IPS-NIHi11 (cell line): Measurements from ENCODE around the gene SKOR1.

Source experiments
- DNase-seq: peaks from one replicate; pipeline ENCODE4 v3.0.0; 2012; ENCODE audit warnings: mixed read lengths, low spot score

Gene SKOR1

DNA sequence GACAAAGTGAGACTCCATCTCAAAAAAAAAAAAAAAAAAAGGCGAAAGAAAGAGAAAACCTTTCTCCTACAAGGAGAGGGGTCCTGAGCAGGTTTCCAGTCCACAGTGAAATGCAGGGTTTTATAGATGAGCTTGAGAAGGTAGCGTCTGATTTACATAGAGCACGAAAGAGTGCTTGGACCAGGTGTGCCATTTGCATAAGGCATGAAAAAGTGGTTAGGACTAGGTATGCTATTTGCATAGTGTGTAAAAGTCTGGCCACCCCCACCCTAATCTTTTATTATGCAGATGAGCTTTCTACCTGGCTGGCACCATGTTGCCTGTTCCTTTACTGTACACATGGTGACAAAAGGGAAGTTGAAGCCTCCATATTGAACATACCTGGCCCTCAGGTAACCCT is 28.1 kb downstream of the SKOR1 start:
- DNase-seq: no peak

DNA sequence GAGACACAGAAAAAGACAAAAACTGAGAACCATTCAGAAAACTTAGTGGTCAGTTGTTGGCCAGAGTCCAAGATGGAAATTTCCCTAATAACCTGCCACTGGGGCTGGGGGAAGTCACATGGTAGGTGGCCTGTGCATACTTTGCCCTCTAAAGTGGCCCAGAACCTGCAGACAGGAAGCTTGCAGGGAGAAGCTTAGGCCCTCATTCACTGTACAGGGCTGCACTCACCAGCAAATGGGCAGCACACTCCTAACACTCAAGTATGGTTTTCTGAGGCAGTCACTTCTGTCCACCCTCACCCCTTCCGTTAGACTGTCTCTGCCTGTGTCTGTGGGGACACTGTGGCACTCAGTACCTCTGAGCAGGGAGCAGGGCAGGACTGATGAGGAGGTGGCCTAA is 29.0 kb downstream of the SKOR1 start:
- DNase-seq: no peak

DNA sequence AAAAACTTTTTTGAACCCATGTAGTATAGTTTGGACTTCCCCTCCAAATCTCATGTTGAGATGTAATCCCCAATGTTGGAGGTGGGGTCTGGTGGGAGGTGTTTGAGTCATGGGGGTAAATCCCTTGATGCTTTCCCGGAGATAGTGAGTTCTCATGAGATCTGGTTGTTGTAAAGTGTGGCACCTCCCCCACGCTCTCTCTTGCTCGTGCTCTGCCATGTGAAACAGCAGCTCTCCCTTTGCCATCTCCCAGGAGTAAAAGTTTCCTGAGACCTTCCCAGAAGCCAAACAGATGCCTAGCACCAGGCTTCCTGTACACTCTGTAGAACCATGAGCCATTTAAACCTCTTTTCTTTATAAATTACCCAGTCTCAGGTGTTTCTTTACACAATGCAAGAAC is 30.5 kb downstream of the SKOR1 start:
- DNase-seq: no peak

DNA sequence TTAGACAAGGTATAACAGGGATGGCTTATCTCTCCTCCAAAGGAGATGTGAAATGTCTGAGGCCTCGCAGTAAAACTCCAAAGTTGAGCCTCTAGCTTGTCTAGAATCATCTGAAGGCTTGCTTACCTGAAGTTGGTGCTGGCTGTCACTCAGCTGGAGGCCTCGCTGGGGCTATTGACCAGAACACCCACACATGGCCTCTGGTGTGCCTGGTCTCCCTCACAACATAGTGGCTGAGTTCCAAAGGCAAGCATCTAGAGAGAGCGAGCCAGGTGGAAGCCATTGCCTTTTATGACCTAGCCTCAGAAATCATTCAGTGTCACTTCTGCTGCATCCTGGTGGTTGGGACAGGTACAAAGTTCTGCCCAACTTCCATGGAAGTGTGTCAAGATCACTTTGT is 31.9 kb downstream of the SKOR1 start:
- no peak for DNase-seq

DNA sequence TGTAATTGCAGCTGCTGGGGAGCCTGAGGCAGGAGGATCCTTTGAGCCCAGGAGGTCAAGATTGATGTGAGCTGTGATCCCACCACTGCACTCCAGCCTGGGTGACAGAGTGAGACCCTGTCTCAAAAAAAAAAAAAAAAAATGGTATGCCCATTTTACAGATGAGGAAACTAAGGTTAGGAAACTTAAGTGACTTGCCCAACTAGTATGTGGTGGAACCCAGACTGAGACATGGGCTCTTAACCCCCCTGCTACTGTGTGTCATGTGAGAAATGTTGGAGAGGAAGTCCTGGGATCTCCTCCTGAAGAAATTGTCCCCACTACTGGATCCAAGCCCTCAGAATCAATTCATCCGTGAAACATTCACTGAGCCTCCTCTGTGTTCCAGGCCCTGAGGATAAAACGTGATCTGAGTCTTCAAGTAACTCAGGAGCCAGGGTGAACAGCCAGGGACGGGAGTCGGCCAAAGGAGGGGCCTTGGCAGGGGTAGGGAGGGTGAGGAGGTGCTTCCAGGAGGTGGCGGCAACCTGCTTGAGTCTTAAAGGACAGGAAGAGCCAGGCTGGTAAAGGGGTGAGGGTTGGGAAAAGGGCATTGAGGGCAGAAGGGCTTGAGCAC is 34.1 kb downstream of the SKOR1 start:
- DNase-seq: no peak

DNA sequence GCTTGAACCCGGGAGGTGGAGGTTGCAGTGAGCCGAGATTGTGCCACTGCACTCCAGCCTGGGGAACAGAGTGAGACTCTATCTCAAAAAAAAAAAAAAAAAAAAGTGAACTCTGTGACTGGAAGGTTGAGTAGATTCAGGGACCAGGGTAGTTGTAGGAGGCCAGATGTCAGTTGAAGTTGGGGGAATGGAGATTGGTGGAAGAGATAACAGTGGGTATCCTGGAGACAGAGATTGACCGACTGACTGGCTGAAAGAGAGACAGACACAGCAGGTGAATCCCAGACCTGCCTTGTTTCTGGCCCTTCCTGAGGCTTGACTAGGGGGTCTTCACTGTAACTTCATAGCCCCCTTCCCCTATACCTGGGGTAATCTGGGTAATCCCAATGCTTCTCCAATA is 36.7 kb downstream of the SKOR1 start:
- no peak for DNase-seq

DNA sequence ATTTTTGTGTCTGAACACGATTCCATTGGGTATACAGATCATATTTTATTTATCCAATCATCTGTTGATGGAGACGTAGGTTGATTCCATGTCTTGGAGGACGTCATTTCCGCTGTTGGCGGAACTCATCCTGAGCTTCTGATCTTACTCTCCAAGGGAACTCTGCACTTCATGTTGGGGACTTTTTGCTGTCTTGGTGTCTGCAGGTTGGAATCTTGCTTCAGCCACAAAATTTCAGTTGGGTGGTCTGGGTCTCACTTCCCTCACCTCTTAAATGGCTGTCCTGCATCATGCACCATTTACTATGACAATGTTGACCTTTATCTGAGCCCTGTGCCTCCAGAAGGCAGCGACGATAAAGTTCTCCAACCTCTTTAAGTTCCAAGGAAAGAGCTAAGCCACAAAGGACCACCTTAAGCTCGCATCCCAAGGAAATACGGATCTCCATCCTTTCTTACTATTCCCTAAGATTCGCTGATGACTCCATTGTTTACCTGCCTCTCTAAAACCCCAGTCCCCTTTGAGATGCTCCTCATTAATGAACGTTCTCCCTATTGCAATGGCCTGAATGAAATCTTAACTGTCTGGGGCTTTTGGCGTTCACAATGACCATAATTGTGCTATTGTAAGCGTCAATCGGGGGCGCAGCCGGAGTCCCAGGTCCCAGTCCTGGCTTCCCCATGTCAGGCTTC is 37.6 kb downstream of the SKOR1 start:
- no peak for DNase-seq

DNA sequence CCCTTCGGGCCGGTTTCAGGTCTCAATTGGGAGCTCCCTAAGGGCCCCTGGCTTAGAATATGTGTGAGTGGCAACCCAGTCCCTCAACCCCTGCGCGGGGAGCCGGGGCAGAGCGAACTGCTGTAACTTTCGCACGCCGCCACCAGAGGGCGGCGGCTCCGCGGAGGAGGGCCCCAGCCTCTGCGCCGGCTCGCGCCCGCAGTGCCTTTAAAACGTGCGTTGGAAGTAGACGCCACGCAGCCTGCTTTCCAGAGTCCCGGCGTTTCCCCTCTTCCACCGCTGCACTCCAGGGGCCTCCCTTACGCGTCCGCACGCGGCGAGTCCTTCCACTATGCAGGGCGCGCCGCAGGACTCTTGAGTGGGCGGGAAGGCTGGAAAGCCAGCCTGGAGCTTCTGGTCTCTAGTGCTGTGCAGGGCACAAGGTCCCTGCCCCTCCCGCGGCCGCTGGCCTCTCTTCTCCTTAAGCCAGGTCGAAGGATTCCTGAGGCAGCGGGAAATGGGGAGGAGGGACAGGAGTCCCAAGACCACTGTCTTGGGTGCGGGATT is 38.2 kb downstream of the SKOR1 start:
- DNase-seq: peak; percentile 92

DNA sequence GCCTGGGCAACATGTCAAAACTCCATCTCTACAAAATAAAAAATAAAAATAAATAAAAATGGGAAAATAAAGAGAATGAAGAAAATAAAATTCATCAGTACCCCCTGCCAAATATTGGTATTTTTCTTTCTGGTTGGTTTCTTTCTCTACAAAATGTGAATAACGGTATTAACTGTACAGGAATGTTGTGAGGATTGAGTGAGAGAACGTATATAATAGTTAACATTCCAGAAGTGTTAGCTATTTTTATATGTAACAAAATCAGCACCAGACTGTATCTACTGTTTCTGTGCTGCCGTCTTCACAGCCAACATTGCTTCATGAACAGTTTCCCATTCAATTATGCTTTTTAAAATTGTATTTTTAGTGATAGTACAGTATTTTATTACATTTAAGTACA is 40.0 kb downstream of the SKOR1 start:
- DNase-seq: no peak

DNA sequence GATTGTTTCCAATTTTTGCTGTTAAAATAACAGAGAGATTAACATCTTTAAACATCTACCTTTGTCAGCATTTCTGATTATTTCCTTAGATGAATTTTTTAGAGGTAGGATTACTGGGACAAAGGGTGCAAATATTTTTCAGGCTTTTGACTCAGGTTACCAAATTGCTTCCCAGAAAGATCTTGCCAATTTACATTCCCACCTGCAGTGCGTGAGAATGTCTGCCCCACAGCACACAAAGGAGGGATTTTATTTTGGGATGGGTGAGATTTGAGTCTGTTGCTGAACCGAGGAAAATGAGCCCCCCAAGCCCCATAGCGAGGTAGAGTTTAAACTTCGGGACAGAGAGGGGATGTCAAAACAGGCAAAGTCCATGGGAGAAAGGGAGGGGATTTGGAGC is 40.5 kb downstream of the SKOR1 start:
- no peak for DNase-seq

DNA sequence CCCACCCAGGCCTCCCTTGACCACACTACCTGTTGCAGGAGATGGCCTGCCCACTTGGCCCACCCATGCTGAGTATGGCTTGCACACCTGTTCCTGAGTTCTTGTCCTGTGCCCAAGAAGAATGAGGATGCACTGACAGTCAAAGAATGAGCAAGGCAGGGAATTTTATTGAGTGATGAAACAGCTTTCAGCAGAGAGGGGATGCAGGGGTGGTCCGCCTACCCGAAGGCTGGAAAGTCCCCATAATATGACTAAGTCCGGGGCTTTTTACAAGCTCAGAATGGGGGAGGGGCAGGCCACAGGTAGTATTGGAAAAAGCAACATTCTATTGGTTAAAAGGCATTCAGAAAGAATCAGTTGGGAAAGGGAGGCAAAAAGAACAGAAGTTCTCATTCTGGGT is 44.4 kb downstream of the SKOR1 start:
- no peak for DNase-seq

DNA sequence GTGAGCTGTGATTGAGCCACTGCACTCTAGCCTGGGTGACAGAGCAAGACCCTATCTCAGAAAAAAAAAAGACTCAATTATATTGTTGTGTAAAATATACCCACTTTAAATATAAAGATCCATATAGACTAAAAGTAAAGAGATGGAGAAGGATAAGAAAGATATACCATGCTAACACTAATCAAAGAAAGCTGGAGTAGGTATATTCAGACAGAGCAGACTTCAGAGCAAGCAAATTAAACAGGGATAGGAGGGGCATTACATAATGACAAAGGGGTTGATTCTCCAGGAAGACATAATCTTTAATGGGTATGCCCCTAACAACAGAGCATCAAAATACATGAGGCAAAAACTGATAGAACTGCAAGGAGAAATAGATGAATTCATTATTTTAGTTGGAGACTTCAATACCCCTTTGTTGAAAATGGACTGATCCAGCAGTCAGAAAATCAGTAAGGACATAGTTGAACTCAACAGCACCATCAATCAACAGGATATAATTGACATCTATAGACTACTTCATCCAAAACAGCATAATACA is 45.6 kb downstream of the SKOR1 start:
- DNase-seq: no peak

DNA sequence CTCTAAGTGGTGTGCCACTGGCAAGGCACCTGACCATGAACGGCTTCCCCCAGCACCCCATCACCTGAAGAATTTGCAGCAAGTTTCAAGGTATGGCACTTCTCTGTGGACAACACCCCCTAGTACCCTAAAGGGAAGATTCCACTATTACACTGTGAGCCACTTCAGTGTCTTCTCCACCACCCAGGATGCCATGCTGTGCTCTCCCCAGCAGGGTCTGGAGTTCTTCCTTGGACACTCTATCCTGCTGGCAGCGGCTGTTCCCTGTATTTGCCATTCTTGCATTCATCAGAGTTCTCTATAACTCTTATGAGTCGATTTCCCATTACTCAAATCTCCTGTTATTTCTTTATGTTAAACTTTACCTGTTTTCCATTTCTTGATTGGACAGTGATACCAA is 48.5 kb downstream of the SKOR1 start:
- DNase-seq: no peak

DNA sequence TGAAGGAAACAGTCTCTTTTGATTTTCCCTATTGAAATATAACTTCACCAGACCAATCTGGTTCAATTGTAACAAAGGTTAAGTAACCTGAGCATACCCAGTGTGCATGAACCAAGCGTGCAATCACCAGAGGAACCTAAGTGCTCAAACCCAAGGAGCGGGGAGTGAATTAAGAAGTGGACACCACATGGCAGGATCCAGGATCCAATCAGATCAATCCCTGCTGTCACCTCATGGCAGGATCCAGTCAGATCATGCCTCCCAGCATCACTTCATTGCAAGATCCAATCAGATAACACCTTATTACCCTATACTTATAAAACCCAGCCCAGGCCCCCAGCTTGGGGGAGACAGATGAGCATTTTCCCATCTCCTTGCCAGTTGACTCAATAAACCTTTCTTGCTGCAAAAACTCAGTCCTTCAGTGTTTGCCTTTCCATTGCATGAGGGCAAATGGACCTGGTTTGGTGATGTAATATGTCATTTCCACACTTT is 53.5 kb downstream of the SKOR1 start:
- DNase-seq: no peak

DNA sequence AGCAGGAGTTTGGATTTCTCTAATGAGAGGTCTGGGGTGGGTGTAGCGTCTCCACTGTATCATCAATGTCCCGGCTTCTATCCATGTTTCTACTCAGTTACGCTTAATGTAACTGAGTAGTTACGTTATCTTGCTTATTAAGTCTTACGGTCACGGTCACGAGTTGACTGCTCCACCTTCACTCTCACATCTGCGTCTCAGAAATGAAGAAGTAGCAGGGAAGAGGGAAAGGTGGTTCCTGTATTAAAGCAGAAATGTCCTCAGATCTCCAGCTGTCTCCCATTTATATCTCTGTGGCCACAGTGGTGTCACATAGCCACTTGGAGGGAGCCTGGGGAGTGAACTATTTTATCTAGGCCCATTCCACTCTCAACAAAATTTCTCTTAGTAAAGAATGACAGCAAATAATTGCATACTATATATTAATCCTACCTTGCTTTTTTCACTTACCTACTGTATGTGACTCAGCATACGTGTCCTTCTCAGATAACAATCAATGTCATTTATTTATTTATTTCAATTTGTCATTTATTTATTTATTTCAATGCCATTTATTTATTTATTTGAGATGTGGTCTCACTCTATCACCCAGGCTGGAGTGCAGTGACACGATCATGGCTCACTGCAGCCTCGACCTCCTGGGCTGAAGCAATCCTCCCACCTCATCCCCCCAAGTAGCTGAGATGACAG is 54.3 kb downstream of the SKOR1 start:
- DNase-seq: no peak

DNA sequence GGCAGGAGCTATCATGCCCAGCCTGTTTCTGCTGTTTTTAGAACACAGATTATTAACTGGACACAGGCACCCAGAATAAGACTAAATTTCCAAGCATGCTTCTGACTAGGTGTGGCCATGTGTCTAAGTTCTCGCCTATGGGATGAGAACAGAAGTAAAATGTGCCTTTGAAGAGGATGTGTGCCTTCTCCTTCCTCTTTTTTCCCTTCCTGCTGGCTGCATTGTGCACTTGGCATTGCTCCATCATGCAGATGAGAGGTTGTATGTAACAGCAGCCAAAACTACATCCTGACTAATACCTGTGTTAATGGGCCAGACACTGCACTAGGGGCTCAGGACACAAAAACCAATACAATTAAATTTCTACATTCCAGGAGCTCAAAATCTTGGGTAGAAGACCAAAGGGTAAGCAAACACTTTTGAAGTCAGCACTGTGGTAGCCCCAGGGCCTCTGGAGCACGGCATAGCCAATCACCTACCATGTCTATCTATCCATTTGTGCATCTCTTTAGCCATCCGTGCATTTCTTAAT is 55.4 kb downstream of the SKOR1 start:
- DNase-seq: no peak

DNA sequence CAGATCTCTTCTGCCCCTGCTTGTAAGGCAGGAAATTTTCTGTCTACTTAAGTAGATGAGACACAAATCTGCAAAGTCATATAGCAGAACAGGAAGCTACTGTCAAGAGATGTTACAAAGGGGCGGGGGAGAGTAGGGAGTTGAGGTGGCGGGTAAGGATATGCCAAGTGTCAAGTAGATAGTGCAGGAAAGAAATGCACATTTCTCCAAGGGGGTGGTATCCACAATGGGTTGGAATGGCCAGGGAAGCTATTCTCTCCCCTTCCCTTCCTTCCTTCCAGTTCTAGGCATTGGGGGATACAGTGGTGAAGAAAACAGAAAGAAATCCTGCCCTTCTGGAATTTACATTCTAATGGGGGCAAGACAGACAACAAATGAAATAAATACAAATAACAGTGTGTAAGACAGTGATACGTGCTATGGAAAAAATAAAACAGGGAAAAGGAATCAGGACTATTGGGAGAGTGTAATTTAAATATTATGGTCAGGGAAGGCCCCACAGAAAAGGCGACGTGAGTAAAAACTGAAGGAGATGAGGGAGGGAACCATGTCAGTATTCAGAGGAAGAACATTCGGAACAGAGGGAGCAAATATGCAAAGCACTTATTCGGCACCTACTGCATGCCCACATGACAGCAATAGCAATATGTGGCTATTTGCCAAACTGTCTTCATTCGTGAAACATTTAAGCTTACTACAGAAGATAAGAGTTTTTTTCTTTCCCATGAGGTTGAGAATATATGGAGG is 57.4 kb downstream of the SKOR1 start:
- DNase-seq: no peak

DNA sequence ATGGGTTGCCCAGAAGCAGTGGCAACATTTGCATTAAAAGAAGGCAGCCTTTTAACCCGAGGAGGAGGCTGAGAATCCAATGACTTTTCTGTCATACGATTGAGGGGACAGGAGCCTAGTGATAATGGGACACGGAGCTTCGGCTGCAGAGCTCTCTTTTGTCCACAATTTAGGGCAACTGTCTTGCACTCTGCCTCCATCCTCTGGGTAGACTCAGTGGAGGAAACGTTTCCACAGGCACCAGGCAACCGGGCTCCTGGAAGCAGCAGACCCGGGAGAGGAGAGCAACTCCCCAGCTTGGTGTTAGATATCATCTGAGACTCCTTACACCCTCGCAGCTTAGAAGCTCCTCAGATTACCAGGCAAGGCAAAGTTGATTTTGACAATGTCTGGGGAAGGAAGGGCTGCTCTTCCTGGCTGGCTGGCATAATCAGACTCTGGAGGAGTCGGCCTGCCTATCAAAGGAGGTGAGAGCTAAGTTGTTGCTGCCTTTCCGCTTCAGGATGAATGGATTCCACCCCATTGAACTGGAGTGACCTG is 58.0 kb downstream of the SKOR1 start:
- DNase-seq: no peak

DNA sequence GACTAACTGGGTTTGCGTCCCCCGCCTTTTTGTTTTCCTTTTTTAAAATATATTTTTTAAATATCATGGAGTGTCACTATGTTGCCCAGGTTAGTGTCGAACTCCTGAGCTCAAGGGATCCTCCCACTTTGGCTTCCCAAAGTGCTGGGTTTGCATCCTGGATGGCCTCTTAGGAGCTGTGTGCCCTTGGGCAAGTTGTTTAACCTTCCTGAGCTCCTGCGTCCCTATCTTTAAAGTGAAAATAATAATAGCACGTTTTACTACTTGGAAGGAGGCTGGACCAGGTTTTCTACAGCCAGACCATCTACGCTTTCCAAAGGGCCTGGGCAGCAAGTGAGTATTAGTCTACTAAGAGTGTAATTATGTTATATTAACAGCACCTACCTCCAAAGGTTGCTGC is 58.7 kb downstream of the SKOR1 start:
- DNase-seq: no peak
